Activated CD4-positive, alpha-beta T cell treated with anti-CD3 and anti-CD28 coated beads, Interleukin-2, amount 50 U/mL, for 4 hours (primary cell): Measurements from ENCODE around the gene MPDU1.
"Not testable (repeated sequence)": the region's sequence is repeated elsewhere in the genome, so short reads cannot be mapped to it uniquely, and the experiment has no call there.

Source experiments
- DNase-seq, 2 experiments: peaks; one replicate each; pipeline ENCODE4 v3.0.0-alpha.2; 2020

MPDU1 gene

GRCh38 chr17:7620835-7621234 is 37.2 kb downstream of the MPDU1 start:
- no peak for DNase-seq

- DNase-seq: no peak
Measured at GRCh38 chr17:7623661-7624060, 40.0 kb downstream of the MPDU1 start.

- DNase-seq: not testable (repeated sequence)
Measured at GRCh38 chr17:7625749-7626148, 42.1 kb downstream of the MPDU1 start.

GRCh38 chr17:7626307-7626706 is 42.7 kb downstream of the MPDU1 start:
- no peak for DNase-seq

- no peak for DNase-seq
Measured at GRCh38 chr17:7626956-7627249, 43.3 kb downstream of the MPDU1 start.

- peak; percentile 82 to 85 for DNase-seq
Measured at GRCh38 chr17:7627250-7628121, 43.8 kb downstream of the MPDU1 start, which contains the start of gene SAT2. Gene SAT2 (minus strand): TSS chr17:7627821. CDS start chr17:7627635, 186 bp downstream.

- DNase-seq: no peak
Measured at GRCh38 chr17:7629939-7630571, 46.4 kb downstream of the MPDU1 start, which contains the start of gene SHBG. Gene SHBG (plus strand): TSS chr17:7630135. CDS start chr17:7630173, 38 bp downstream.

- no peak for DNase-seq
Measured at GRCh38 chr17:7631398-7632380, 48.0 kb downstream of the MPDU1 start.

- DNase-seq: no peak
Measured at GRCh38 chr17:7632492-7632894, 48.8 kb downstream of the MPDU1 start.

- DNase-seq: no peak
Measured at GRCh38 chr17:7633093-7633492, 49.4 kb downstream of the MPDU1 start.

GRCh38 chr17:7634384-7634783 is 50.7 kb downstream of the MPDU1 start:
- no peak for DNase-seq

GRCh38 chr17:7636163-7636562 is 52.5 kb downstream of the MPDU1 start:
- no peak for DNase-seq
